Activated naive CD8-positive, alpha-beta T cell treated with anti-CD3 and anti-CD28 coated beads, Interleukin-2, amount 10 ng/mL, durations not matched to agents 7 days and 5 days (primary cell): ENCODE data around the gene MAP3K10. TPM values are rescaled to one million over a fixed set of nuclear protein-coding genes. Genes with fewer than 3 reads are reported as not detected.

Experiments
- ATAC-seq: fragments of 150-1000 bp; cut with Tn5 transposase; one replicate; pipeline ENCODE4 v1.10.0; 2021; ENCODE audit warnings: low read depth, moderate library complexity
- POLR2A ChIA-PET: fragments of 350-600 bp; sonication (Branson Sonifier 250); formaldehyde crosslinking; loops from one replicate; lab custom pipeline; 2021; ENCODE audit warnings: antibody characterized with exemption; lab: Charles Lee
- DNase-seq: peaks from one replicate; pipeline ENCODE4 v3.0.0; 2021
- H3K27ac Mint-ChIP-seq: one replicate; pipeline ENCODE4 v1.8.0; 2022; ENCODE audit warnings: mild to moderate bottlenecking, mixed read lengths
- H3K27me3 Mint-ChIP-seq: one replicate; pipeline ENCODE4 v1.8.0; 2022; ENCODE audit warnings: mild to moderate bottlenecking, moderate library complexity, mixed read lengths
- H3K36me3 Mint-ChIP-seq: one replicate; pipeline ENCODE4 v1.8.0; 2021; ENCODE audit warnings: mild to moderate bottlenecking, mixed read lengths
- H3K4me1 Mint-ChIP-seq: one replicate; pipeline ENCODE4 v1.8.0; 2021; ENCODE audit warnings: mixed read lengths
- H3K4me3 Mint-ChIP-seq: one replicate; pipeline ENCODE4 v1.8.0; 2022; ENCODE audit warnings: mild to moderate bottlenecking, moderate library complexity, mixed read lengths
- H3K9me3 Mint-ChIP-seq: one replicate; pipeline ENCODE4 v1.8.0; 2021; ENCODE audit warnings: mixed read lengths
- total RNA-seq, 2 experiments: library from RNA; stranded (reverse); gene quantifications; one replicate each; pipeline ENCODE4 v1.2.3, GENCODE V29; 2021

Gene MAP3K10
- total RNA-seq, 2 experiments from 2014 or later: 25.6 to 26.4 TPM

DNA sequence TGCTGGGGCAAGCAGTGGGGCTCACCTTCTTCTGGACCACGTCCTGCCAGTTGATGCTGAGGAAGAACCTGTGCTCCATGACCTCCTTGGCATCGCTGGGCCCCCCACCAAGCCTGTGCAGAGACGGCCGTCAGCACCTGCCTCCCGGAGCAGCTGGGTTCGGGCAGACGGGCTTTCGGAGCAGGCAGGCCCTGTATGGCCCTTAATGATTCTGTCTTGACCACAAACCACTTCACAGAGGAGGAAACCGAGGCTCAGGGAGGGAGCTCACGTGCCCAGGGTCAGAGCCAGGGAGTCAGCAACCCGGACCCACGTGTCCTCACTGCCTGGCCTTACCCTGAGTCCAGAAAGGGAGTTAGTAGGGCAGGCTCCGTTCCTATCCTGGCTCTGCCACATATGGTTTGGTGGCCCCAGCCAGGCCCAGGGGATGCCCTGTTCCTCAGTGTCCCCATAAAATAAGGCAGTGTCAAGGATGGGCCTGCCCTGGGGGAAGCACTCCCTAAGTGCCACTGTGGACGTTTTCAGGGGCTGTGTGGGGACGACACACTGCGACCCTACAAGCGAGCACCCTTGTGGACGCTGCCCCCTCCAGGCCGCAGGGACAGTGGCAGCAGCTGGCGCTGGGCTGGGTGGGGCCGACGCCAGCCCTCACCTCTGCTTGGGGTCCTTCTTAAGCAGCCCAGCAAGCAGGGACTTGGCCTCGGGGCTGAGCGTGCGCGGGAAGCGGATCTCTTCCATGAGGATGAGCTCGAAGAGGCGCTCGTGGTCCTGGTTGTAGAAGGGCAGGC lies 44.2 kb downstream of the MAP3K10 start:
- no peaks in the 10 kb centered on the region for H3K4me1 Mint-ChIP-seq
- no peak for ATAC-seq
- H3K36me3 Mint-ChIP-seq: peaks cover 4% of the 10 kb centered on the region
- no peak overlapping the region for H3K4me3 Mint-ChIP-seq
- H3K27ac Mint-ChIP-seq: no peak overlapping the region
- no peaks in the 10 kb centered on the region for H3K27me3 Mint-ChIP-seq
- POLR2A ChIA-PET: no interaction called here
- no peak for DNase-seq
- H3K9me3 Mint-ChIP-seq: no peaks in the 10 kb centered on the region

DNA sequence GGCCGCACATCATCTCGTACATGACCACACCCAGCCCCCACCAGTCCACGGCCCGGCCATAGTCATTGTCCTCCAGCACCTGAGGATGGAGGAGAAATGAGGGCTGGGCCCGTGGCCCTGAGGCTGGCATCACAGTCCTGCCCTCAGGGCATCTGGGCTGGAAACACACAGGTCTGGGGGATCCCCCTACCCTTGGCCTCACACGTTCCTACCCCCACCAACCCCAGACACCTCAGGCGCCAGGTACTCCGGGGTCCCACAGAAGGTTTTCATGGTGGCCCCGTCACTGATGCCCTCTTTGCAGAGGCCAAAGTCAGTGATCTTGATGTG lies 44.8 kb downstream of the MAP3K10 start:
- no peaks in the 10 kb centered on the region for H3K27me3 Mint-ChIP-seq
- no peak for ATAC-seq
- no peaks in the 10 kb centered on the region for H3K9me3 Mint-ChIP-seq
- POLR2A ChIA-PET: interaction anchor here (0.6 kb wide), 1 partner anchor 150 kb away, joined by 3 read pairs; no protein-coding TSS in a partner anchor
- no peak for DNase-seq
- no peak overlapping the region for H3K27ac Mint-ChIP-seq
- no peaks in the 10 kb centered on the region for H3K4me1 Mint-ChIP-seq
- H3K4me3 Mint-ChIP-seq: no peak overlapping the region
- peaks cover 4% of the 10 kb centered on the region for H3K36me3 Mint-ChIP-seq

DNA sequence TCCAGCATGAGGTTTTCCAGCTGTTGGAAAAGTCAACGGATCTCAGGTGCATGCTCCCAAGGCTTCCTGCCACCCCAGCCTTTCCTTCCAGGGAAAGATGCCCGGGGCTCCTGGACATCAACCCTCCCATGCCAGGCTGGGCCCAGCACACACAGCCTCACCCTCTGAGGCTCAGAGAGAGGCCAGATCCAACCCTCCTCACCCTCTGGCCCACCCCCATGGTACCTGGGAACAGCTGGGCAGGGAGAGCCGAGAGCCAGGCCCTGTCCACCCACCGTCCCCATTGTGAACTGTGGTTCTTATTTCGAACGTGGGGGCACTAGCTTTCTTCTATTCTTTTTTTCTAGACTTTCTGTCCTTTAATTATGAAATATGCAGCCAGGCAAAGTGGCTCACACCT lies 45.1 kb downstream of the MAP3K10 start:
- Mint-ChIP-seq H3K9me3 (no peaks in the 10 kb centered on the region), H3K27me3 (no peaks in the 10 kb centered on the region), H3K4me1 (no peaks in the 10 kb centered on the region), H3K27ac (no peak overlapping the region), H3K36me3 (peaks cover 6% of the 10 kb centered on the region), H3K4me3 (no peak overlapping the region)
- ATAC-seq (no peak), DNase-seq (no peak)
- POLR2A ChIA-PET: interaction anchor here (0.6 kb wide), 1 partner anchor 150 kb away, joined by 3 read pairs; no protein-coding TSS in a partner anchor

DNA sequence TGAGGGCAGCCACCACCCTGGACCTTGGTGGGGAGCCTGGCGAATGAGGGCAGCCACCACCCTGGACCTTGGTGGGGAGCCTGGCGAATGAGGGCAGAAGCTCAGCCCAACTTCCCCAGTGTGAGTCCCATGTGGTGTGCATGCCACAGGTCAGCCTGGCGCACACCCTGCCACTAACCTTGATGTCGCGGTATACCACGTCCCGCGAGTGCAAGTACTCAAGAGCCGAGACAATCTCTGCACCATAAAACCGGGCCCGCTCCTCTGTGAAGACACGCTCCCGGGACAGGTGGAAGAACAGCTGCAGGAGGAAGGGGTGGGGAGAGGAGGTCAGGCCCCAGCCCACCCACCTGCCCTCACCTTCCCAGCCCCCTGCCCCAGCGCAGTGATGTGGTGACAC lies 46.6 kb downstream of the MAP3K10 start:
- POLR2A ChIA-PET: no interaction called here
- no peak overlapping the region for H3K27ac Mint-ChIP-seq
- ATAC-seq: no peak
- H3K27me3 Mint-ChIP-seq: no peaks in the 10 kb centered on the region
- H3K36me3 Mint-ChIP-seq: peaks cover 6% of the 10 kb centered on the region
- no peaks in the 10 kb centered on the region for H3K9me3 Mint-ChIP-seq
- no peaks in the 10 kb centered on the region for H3K4me1 Mint-ChIP-seq
- no peak for DNase-seq
- no peak overlapping the region for H3K4me3 Mint-ChIP-seq

DNA sequence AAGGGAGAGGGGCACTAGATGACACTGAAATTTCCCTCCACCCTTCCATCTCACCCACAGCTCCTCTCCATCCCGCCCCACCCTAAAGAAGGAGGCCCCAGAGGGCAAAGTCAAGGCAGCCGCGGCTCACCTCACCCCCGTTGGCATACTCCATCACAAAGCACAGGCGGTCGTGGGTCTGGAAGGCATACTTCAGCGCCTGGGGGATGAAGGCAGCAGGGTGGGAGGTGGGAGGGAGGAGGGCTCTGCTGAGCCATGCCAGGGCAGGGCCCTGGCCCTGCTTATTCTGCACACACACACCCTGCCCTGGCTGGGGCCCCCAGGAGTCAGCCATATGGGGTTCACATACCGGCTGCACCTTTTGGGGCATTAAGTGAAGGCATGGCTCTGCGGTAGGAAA lies 47.5 kb downstream of the MAP3K10 start:
- Mint-ChIP-seq H3K9me3 (no peaks in the 10 kb centered on the region), H3K27ac (no peak overlapping the region), H3K36me3 (peaks cover 6% of the 10 kb centered on the region), H3K27me3 (no peaks in the 10 kb centered on the region), H3K4me3 (no peak overlapping the region), H3K4me1 (no peaks in the 10 kb centered on the region)
- ATAC-seq: no peak
- POLR2A ChIA-PET: no interaction called here
- DNase-seq: no peak

DNA sequence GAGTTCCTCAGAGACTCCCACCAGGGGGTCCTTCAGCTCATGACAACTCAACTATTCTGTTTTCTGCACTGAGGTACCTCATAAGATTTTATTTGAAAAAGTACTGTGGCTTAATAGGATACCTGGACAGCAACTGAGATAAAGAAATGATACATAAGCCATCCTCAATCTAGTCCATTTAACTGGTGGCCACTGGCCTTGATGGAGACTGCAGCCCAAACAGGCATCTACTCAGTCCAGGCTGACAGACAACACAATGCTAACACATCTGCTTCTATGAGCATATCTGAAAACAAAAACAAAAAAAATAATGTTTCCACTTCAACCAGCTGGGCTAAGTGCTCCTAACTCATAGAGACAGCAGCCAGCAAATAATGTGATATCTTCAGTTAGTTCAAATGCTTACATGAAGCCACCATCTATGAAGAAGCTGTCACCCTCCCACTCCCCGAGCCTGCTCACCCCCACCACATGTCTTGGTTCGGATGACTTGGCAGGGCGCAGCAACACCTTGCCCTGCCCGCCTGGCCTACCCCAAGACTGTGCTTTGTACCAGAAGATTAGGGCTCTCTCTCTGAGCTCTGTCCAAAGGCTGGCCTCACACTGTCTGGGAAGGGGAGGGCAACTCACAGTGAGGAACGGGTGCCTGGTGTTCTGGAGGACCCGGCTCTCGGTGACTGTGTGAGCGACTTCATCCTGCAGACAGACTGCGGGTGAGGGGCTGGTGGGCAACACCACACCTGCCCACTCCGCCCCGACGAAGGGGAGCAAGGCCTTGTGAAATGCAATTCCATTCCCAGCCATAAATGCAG lies 48.4 kb downstream of the MAP3K10 start:
- Mint-ChIP-seq H3K27me3 (no peaks in the 10 kb centered on the region), H3K27ac (no peak overlapping the region), H3K4me3 (no peak overlapping the region), H3K4me1 (no peaks in the 10 kb centered on the region), H3K36me3 (peaks cover 6% of the 10 kb centered on the region), H3K9me3 (no peaks in the 10 kb centered on the region)
- DNase-seq (no peak), ATAC-seq (no peak)
- POLR2A ChIA-PET: no interaction called here

DNA sequence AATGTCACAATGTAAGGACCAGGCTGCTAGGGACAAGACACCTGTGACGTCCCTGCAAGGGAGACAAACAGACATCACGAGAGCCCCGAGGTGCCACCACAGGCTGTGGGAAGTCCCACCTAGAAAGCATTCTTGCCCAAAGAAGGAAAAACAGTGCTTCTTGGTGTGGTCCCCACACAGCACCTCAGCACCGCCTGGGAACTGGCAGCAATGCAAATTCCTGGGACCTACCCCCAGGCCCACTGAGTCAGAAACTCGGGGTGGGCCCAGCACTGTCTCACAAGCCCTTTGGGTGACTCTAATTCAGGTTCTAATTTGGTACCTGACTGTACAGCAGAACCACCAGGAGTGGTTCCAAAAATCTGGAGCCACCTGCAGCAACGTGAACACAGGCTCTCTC lies 49.1 kb downstream of the MAP3K10 start:
- Mint-ChIP-seq H3K27me3 (no peaks in the 10 kb centered on the region), H3K4me1 (no peaks in the 10 kb centered on the region), H3K27ac (no peak overlapping the region), H3K9me3 (no peaks in the 10 kb centered on the region), H3K36me3 (peaks cover 6% of the 10 kb centered on the region), H3K4me3 (no peak overlapping the region)
- DNase-seq (no peak), ATAC-seq (no peak)
- POLR2A ChIA-PET: no interaction called here

DNA sequence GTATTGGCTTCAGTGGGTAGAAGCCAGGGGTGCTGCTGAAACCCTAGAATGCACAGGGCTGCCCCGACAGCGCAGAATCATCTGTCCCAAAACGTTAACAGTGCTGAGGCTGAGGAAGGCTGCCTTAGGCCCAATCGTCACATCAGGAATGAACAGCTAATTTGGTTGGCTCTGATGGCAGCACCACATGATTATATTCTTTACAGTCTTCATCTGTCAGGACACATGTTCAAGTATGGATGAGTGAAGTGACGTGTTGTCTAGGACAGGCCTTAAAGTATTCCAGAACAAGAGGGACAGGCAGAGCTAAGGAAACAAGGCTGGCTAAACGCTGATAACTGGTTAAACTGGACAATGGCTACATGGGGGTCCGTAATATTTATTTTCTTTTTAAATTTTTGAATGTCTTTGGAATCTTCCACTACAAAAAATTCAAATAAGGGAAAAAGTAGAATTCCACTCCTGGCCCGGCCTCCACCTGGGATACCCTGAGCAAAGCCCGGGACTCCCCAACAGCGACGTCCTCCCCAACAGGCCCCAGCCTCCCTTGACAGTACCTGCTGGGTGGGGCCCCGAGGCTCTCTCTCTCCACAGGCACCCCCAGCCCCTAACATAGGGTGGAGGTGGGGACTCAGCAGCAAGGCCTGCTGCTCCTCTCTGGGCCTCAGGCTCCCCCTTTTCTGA lies 50.0 kb downstream of the MAP3K10 start:
- no peak for DNase-seq
- POLR2A ChIA-PET: no interaction called here
- H3K9me3 Mint-ChIP-seq: no peaks in the 10 kb centered on the region
- no peak overlapping the region for H3K4me3 Mint-ChIP-seq
- H3K36me3 Mint-ChIP-seq: peaks cover 6% of the 10 kb centered on the region
- ATAC-seq: no peak
- no peaks in the 10 kb centered on the region for H3K27me3 Mint-ChIP-seq
- H3K27ac Mint-ChIP-seq: no peak overlapping the region
- H3K4me1 Mint-ChIP-seq: no peaks in the 10 kb centered on the region

DNA sequence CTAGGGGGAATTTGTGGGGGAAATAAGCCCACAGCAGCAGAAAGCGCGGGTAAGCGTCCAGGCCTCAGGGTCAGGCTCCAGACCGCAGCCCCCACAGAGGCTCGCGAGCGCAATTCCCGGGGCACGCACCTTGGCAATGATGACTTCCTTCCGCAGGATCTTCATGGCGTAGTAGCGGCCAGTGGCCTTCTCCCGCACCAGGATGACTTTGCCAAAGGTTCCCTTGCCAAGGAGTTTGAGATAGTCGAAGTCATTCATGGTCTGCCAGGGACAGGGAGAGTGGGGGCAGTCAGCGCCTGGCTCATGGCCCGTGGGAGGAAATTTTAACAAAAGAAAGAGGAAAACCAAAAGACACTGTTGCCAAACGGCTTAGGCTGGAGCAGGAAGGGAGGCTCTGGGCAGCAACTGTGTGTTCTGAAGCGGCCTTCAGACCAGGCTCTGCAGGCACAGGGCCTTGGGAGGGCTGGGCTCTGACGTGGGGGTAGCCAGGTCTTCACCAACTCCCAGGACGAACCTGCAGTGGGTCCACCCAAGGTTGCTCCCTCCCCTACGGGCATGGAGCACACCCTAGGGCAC lies 50.7 kb downstream of the MAP3K10 start:
- ATAC-seq: no peak
- H3K27me3 Mint-ChIP-seq: no peaks in the 10 kb centered on the region
- H3K36me3 Mint-ChIP-seq: peaks cover 5% of the 10 kb centered on the region
- DNase-seq: no peak
- H3K9me3 Mint-ChIP-seq: no peaks in the 10 kb centered on the region
- POLR2A ChIA-PET: no interaction called here
- H3K4me3 Mint-ChIP-seq: no peak overlapping the region
- H3K27ac Mint-ChIP-seq: no peak overlapping the region
- H3K4me1 Mint-ChIP-seq: no peaks in the 10 kb centered on the region

DNA sequence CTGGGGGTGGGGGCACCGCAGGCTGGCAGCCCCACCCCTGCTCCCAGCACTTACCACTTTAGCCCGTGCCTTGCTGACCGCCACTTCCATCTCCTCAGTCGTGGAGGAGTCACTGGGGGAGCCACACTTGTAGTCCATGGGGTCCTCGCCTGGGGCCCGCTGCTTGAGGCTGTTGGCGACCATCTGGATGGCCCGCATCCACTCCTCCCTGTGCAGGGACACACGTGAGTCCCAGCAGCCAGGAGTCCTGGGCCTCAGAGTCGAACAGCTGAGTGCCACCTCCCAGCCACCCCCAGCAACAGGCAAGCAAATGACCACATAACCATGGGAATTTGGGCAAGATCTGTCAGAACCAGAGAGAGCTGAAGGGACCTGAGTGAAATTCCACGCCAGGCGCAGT lies 51.3 kb downstream of the MAP3K10 start:
- H3K4me3 Mint-ChIP-seq: no peak overlapping the region
- H3K27me3 Mint-ChIP-seq: no peaks in the 10 kb centered on the region
- no peak overlapping the region for H3K27ac Mint-ChIP-seq
- POLR2A ChIA-PET: no interaction called here
- H3K36me3 Mint-ChIP-seq: peaks cover 3% of the 10 kb centered on the region
- H3K9me3 Mint-ChIP-seq: no peaks in the 10 kb centered on the region
- DNase-seq (no peak), ATAC-seq (no peak)
- H3K4me1 Mint-ChIP-seq: no peaks in the 10 kb centered on the region

DNA sequence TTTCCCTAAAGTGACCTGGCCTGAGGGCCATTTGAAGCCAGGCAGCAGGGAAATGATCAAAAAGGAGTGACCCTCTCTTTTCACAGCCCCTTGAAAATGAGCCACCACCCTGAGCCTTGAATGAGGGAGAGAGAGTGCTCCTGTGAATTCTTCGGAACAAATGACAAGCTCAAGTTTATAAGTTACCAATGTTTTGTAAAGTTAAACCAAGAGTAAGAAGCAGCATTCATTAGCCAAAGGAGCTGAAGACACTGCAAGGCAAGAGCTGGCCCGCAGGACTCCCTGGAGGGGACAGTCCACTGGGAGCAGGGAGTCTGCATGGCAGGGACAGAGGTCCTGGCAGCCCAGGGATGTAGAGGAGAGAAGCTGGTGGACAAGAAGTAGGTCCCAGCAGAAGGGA lies 52.0 kb downstream of the MAP3K10 start:
- Mint-ChIP-seq H3K27me3 (no peaks in the 10 kb centered on the region), H3K4me1 (no peaks in the 10 kb centered on the region), H3K4me3 (no peak overlapping the region), H3K27ac (no peak overlapping the region), H3K9me3 (no peaks in the 10 kb centered on the region), H3K36me3 (peaks cover 3% of the 10 kb centered on the region)
- POLR2A ChIA-PET: no interaction called here
- ATAC-seq: no peak
- no peak for DNase-seq

DNA sequence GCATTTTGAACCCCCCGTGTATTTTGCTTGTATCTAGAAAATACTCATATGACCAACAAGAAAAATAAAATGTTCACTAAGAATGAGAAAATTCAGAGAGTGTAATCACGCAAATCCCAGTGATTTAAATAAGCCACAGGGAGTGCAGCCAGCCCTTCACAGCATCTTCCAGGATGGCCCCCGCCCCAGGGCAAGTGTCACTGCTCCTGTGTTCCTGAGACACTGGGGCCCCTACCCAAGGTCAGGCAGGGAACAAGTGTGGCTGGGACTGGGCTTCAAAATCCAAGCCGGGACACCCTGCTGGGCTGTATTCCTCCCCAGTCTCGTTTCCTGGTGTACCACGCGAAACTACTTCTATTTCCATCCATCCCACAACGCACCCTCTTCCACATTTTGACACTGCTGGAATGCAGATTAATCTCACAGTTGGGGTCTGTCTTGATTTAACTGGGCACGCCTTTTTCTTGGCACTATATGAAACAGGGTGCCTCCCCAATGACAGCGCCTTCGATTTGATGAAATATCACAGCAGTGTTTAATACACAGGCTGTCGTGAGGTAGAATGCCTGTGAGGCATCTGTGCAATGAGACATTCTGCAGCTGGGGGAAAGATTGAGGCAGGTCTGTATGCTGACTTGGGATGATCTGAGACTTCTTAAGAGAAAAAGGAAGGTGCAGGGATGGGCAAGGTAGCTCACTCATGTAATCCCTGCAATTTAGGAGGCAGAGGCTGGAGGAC lies 53.5 kb downstream of the MAP3K10 start:
- no peaks in the 10 kb centered on the region for H3K27me3 Mint-ChIP-seq
- H3K4me3 Mint-ChIP-seq: no peak overlapping the region
- no peak overlapping the region for H3K27ac Mint-ChIP-seq
- peaks cover 5% of the 10 kb centered on the region for H3K36me3 Mint-ChIP-seq
- H3K9me3 Mint-ChIP-seq: no peaks in the 10 kb centered on the region
- ATAC-seq (no peak), DNase-seq (no peak)
- POLR2A ChIA-PET: no interaction called here
- H3K4me1 Mint-ChIP-seq: peaks cover 4% of the 10 kb centered on the region
